HEK293T (cell line): ENCODE results near the gene PPP1R27.

Experiments used
- FOXA1 ChIP-seq: fragments of 450-650 bp; IDR thresholded peaks from 2 replicates; pipeline ENCODE4 v1.6.1; 2016; ENCODE audit warnings: mild to moderate bottlenecking
- FOXK2 ChIP-seq: fragments of 450-650 bp; IDR thresholded peaks from 2 replicates; pipeline ENCODE4 v1.6.1; 2016; ENCODE audit warnings: mild to moderate bottlenecking
- FOXM1 ChIP-seq: fragments of 450-650 bp; IDR thresholded peaks from 2 replicates; pipeline ENCODE4 v1.6.1; 2017; ENCODE audit warnings: mild to moderate bottlenecking, borderline replicate concordance
- SP1 ChIP-seq: fragments of 450-650 bp; IDR thresholded peaks from 2 replicates; pipeline ENCODE4 v1.6.1; 2017
- SUZ12 ChIP-seq: fragments of 450-650 bp; IDR thresholded peaks from 2 replicates; pipeline ENCODE4 v1.6.1; 2016; ENCODE audit warnings: mild to moderate bottlenecking
- TF ChIP-seq, protein P1 (sequence below): fragments of 450-650 bp; IDR thresholded peaks from 2 replicates; pipeline ENCODE4 v1.6.1; 2016

DNA sequence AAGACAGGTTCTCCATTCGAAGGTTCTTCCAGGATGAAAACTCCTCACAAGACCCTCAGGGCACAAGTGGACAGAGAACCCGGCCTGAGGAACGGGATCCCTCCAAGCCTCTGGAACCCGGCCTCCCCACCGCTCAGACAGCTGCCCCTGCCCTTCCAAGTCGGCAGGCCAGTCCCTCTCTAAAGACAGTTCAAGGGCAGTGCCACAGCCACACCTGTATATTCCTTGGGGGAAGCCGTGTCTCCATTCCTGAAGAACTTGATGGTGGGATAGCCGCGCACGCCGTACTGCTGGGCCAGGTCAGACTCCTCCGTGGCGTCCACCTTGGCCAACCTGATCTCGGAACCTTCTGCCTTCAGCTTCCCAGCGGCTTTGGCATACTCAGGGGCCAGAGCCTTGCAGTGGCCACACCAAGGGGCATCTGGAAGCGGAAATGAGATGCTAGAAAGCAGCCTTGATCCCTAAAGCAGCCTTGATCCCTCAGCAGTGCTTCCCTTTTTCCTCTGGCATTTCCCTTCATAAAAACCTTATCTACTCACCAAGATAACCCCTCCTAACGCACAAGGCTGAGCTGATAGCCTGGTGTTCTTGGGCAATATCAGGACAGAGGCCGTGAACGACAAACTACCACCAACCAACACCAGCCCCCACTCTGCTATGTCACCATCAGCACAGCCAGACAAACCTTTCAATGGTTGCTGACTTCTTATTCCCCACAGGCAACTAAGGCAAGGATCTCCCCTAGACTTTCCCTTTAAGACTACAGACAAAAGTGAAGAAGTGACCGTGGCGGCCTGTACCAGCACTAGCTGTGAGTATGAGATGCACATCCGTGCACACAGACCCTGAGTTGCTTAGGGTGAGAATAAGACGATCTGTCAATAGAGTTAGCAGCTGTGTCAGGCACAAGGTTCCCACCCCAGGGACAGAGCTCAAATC is 24.4 kb upstream of the PPP1R27 start:
- no peak for TF ChIP-seq FOXM1
- no peak for TF ChIP-seq FOXK2
- TF ChIP-seq, protein P1, sequence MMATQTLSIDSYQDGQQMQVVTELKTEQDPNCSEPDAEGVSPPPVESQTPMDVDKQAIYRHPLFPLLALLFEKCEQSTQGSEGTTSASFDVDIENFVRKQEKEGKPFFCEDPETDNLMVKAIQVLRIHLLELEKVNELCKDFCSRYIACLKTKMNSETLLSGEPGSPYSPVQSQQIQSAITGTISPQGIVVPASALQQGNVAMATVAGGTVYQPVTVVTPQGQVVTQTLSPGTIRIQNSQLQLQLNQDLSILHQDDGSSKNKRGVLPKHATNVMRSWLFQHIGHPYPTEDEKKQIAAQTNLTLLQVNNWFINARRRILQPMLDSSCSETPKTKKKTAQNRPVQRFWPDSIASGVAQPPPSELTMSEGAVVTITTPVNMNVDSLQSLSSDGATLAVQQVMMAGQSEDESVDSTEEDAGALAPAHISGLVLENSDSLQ = no peak
- TF ChIP-seq SUZ12 = no peak
- TF ChIP-seq SP1 = no peak
- no peak for TF ChIP-seq FOXA1
